ENCODE measurements around the gene DST. TPM values are rescaled to one million over a fixed set of nuclear protein-coding genes. Genes with fewer than 3 reads are reported as not detected.

Gene DST
- total and polyA plus RNA-seq, 2 of the 8 experiments (the other 6 are each of a cell fraction or from before 2014, with no cell fraction given) = 49.4 to 116 TPM

DNA sequence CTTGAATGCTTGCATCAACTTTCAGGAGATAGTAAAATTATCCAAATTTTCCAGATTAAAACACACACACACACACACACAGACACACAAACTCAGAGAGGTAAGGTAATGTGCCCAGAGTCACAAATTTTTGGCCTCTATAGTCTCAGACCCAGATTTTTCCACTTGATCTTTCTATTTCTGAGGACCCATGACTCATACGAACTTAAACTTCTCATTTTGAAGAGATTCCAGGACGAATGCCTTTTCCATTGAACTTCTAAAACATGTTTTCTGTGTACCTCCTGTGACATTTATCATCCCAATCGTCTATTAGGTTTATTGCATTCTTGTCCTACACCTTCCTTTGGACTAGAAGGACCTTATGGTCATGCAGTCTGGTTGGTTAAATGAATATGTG lies 222.4 kb downstream of the DST start (continued):
- no peak for TF ChIP-seq FOSL1 (IDR thresholded peaks at IDR 0.05; ENCODE audit: insufficient read depth, low read depth, low read length)
- TF ChIP-seq JUND (IDR thresholded peaks at IDR 0.05; ENCODE audit: low read length) = no peak
- TF ChIP-seq CEBPB (IDR thresholded peaks at IDR 0.05; ENCODE audit: low read depth, low read length) = no peak
- no peak for TF ChIP-seq RBBP5 (IDR thresholded peaks at IDR 0.05; ENCODE audit: borderline replicate concordance, low read depth, low read length)
- no peak for TF ChIP-seq NRF1 (IDR thresholded peaks at IDR 0.05; ENCODE audit: low read depth, low read length)
